H9 (cell line): Measurements from ENCODE around the gene TTC13. TPM values are rescaled to one million over a fixed set of nuclear protein-coding genes. Genes with fewer than 3 reads are reported as not detected.

Source experiments
- DNase-seq: peaks from one replicate; pipeline ENCODE4 v3.0.0-alpha.2; 2017
- H2AFZ ChIP-seq: one replicate; pipeline ENCODE4 v1.6.1; 2013; ENCODE audit warnings: mild to moderate bottlenecking, low read length, control low read depth, moderate library complexity
- H2AK5ac ChIP-seq: 2 replicates; pipeline ENCODE4 v1.6.1; 2013; ENCODE audit warnings: low read length, control low read depth, mixed read lengths; ENCODE audit not compliant: insufficient read length
- H2BK120ac ChIP-seq: one replicate; pipeline ENCODE4 v1.6.1; 2013; ENCODE audit warnings: low read depth, mild to moderate bottlenecking, low read length, control low read depth, inconsistent platforms; ENCODE audit not compliant: poor library complexity, severe bottlenecking
- H2BK12ac ChIP-seq: 2 replicates; pipeline ENCODE4 v1.6.1; 2013; ENCODE audit warnings: low read length, control low read depth, mixed read lengths, low read depth; ENCODE audit not compliant: insufficient read length
- H2BK15ac ChIP-seq: 2 replicates; pipeline ENCODE4 v1.6.1; 2013; ENCODE audit warnings: low read depth, low read length, control low read depth
- H2BK20ac ChIP-seq: one replicate; pipeline ENCODE4 v1.6.1; 2013; ENCODE audit warnings: low read depth, mild to moderate bottlenecking, low read length, control low read depth, inconsistent platforms; ENCODE audit not compliant: poor library complexity, severe bottlenecking
- H2BK5ac ChIP-seq: 2 replicates; pipeline ENCODE4 v1.6.1; 2013; ENCODE audit warnings: low read length, control low read depth, mixed read lengths; ENCODE audit not compliant: insufficient read length
- H3K14ac ChIP-seq: 2 replicates; pipeline ENCODE4 v1.6.1; 2013; ENCODE audit warnings: low read length, control low read depth; ENCODE audit not compliant: insufficient read depth
- H3K18ac ChIP-seq: 2 replicates; pipeline ENCODE4 v1.6.1; 2013; ENCODE audit warnings: low read depth, mild to moderate bottlenecking, mixed read lengths, low read length, control low read depth; ENCODE audit not compliant: insufficient read length
- H3K23ac ChIP-seq: 2 replicates; pipeline ENCODE4 v1.6.1; 2013; ENCODE audit warnings: low read length, control low read depth, mixed read lengths, low read depth; ENCODE audit not compliant: insufficient read length
- H3K23me2 ChIP-seq: 2 replicates; pipeline ENCODE4 v1.6.1; 2013; ENCODE audit warnings: low read depth, mild to moderate bottlenecking, mixed read lengths, low read length, control low read depth; ENCODE audit not compliant: insufficient read length, poor library complexity, severe bottlenecking
- H3K27ac ChIP-seq: 2 replicates; pipeline ENCODE4 v1.5.1; 2013; ENCODE audit warnings: low read length, control low read depth, mixed read lengths, low read depth; ENCODE audit not compliant: insufficient read length
- H3K27me3 ChIP-seq: 2 replicates; pipeline ENCODE4 v1.6.1; 2013; ENCODE audit warnings: low read length, control low read depth, inconsistent platforms; ENCODE audit not compliant: insufficient read depth
- H3K4ac ChIP-seq: 2 replicates; pipeline ENCODE4 v1.6.1; 2013; ENCODE audit warnings: low read depth, mild to moderate bottlenecking, control low read depth, inconsistent platforms, low read length, moderate library complexity
- H3K4me1 ChIP-seq: 2 replicates; pipeline ENCODE4 v1.6.1; 2013; ENCODE audit warnings: low read length, control low read depth, inconsistent platforms; ENCODE audit not compliant: insufficient read depth
- H3K4me2 ChIP-seq: 2 replicates; pipeline ENCODE4 v1.6.1; 2013; ENCODE audit warnings: low read length, control low read depth, mixed read lengths; ENCODE audit not compliant: insufficient read length, insufficient read depth
- H3K56ac ChIP-seq: 2 replicates; pipeline ENCODE4 v1.6.1; 2013; ENCODE audit warnings: low read depth, mild to moderate bottlenecking, mixed read lengths, low read length, control low read depth; ENCODE audit not compliant: insufficient read length
- H3K79me1 ChIP-seq: 2 replicates; pipeline ENCODE4 v1.6.1; 2013; ENCODE audit warnings: low read depth, mild to moderate bottlenecking, moderate library complexity, low read length, control low read depth, inconsistent platforms; ENCODE audit not compliant: insufficient read depth, poor library complexity, severe bottlenecking
- H3K79me2 ChIP-seq: 2 replicates; pipeline ENCODE4 v1.6.1; 2013; ENCODE audit warnings: low read length, control low read depth, inconsistent platforms; ENCODE audit not compliant: insufficient read depth
- H3K9ac ChIP-seq: 2 replicates; pipeline ENCODE4 v1.6.1; 2013; ENCODE audit warnings: low read length, control low read depth, mixed read lengths; ENCODE audit not compliant: insufficient read length; ENCODE audit errors: extremely low read depth
- H3K9me3 ChIP-seq: one replicate; pipeline ENCODE4 v1.6.1; 2013; ENCODE audit warnings: low read depth, low read length, inconsistent platforms; ENCODE audit not compliant: control insufficient read depth
- H3T11ph ChIP-seq: one replicate; pipeline ENCODE4 v1.6.1; 2013; ENCODE audit warnings: mild to moderate bottlenecking, low read length, control low read depth, inconsistent platforms
- H4K20me1 ChIP-seq: one replicate; pipeline ENCODE4 v1.6.1; 2013; ENCODE audit not compliant: control insufficient read depth, insufficient read length, insufficient read depth
- H4K5ac ChIP-seq: 2 replicates; pipeline ENCODE4 v1.6.1; 2013; ENCODE audit warnings: low read depth, mild to moderate bottlenecking, mixed read lengths, low read length, control low read depth; ENCODE audit not compliant: insufficient read length
- H4K8ac ChIP-seq: replicated peaks from 2 replicates; pipeline ENCODE4 v1.6.1; 2013; ENCODE audit warnings: low read length, control low read depth, mixed read lengths, low read depth; ENCODE audit not compliant: insufficient read length
- H4K91ac ChIP-seq: 2 replicates; pipeline ENCODE4 v1.6.1; 2013; ENCODE audit warnings: low read depth, mild to moderate bottlenecking, moderate library complexity, mixed read lengths, low read length, control low read depth; ENCODE audit not compliant: insufficient read length
- H3K27ac Mint-ChIP-seq, 3 experiments: 2 replicates in 2 of 3; 3 replicates in 1 of 3; pipeline ENCODE4 v1.8.0; 2020 to 2021; ENCODE audit warnings: mixed read lengths in 3 of 3, mild to moderate bottlenecking in 1 of 3, moderate library complexity in 1 of 3
- H3K27me3 Mint-ChIP-seq: 2 replicates; pipeline ENCODE4 v1.8.0; 2021; ENCODE audit warnings: low read depth, mild to moderate bottlenecking, moderate library complexity, mixed read lengths
- H3K36me3 Mint-ChIP-seq, 3 experiments: 2 replicates in 2 of 3; 3 replicates in 1 of 3; pipeline ENCODE4 v1.8.0; 2020 to 2021; ENCODE audit warnings: low read depth in 3 of 3, mixed read lengths in 3 of 3; ENCODE audit not compliant: insufficient read depth in 1 of 3
- H3K4me1 Mint-ChIP-seq, 2 experiments: 2 replicates each; pipeline ENCODE4 v1.8.0; 2020; ENCODE audit warnings: mixed read lengths in 2 of 2
- H3K4me3 Mint-ChIP-seq, 2 experiments: 2 replicates in 1 of 2; 3 replicates in 1 of 2; pipeline ENCODE4 v1.8.0; 2020 to 2021; ENCODE audit warnings: mild to moderate bottlenecking in 2 of 2, mixed read lengths in 2 of 2, moderate library complexity in 1 of 2
- H3K9me3 Mint-ChIP-seq, 2 experiments: 2 replicates in 1 of 2; 3 replicates in 1 of 2; pipeline ENCODE4 v1.8.0; 2020; ENCODE audit warnings: mild to moderate bottlenecking in 2 of 2, mixed read lengths in 2 of 2, moderate library complexity in 1 of 2
- CTCF ChIP-seq: fragments of 200-600 bp; sonication (generic); conservative IDR thresholded peaks from 3 replicates; pipeline ENCODE4 v1.8.0; 2021; ENCODE audit warnings: antibody characterized with exemption, mild to moderate bottlenecking
- WGBS: extraction: QIAGEN DNeasy Blood & Tissue Kit; methylation state at CpG from one replicate; pipeline ENCODE4 v1.1.7; 2013; ENCODE audit warnings: missing lambda C conversion rate, low lambda C conversion rate, mixed read lengths; ENCODE audit not compliant: insufficient read length; ENCODE audit errors: extremely low coverage; 5-methylcytosine and 5-hydroxymethylcytosine counted together
- total RNA-seq: library from RNA; stranded (reverse); gene quantifications from 2 replicates; pipeline ENCODE4 v1.2.1, GENCODE V29; 2021

Gene TTC13
- total RNA-seq, 1 experiment from 2014 or later, result 7.6 TPM

- H3K9me3 Mint-ChIP-seq, result no peaks in the 10 kb centered on the region
- H3K9me3 ChIP-seq, result no peaks in the 10 kb centered on the region
- H3K56ac ChIP-seq, result no peak overlapping the region
Measured at GRCh38 chr1:230957580-230957989, 21.1 kb downstream of the TTC13 start.

More at GRCh38 chr1:230957580-230957989, 21.1 kb downstream of the TTC13 start:
- Mint-ChIP-seq H3K4me3 (no peak overlapping the region), H3K27ac (no peak overlapping the region), H3K4me1 (no peaks in the 10 kb centered on the region), H3K36me3 (no peaks in the 10 kb centered on the region; a peak in 2 of 7 replicates), H3K27me3 (peaks cover under 1% of the 10 kb centered on the region; the same call in 1 of the 2 replicates)
- H3K27me3 ChIP-seq, result peaks cover 2% of the 10 kb centered on the region; the same call in 1 of the 2 replicates
- no peak overlapping the region for H2BK12ac ChIP-seq
- no peak overlapping the region for H4K8ac ChIP-seq
- no peak overlapping the region for H4K91ac ChIP-seq
- H3K14ac ChIP-seq, result no peak overlapping the region
- no peak overlapping the region for H2BK20ac ChIP-seq
- H3K9ac ChIP-seq, result no peak overlapping the region
- H2BK5ac ChIP-seq, result no peak overlapping the region
- no peak overlapping the region for H3K4me2 ChIP-seq
- H3K79me1 ChIP-seq, result no peaks in the 10 kb centered on the region
- no peak overlapping the region for H3K18ac ChIP-seq
- H3K23ac ChIP-seq, result no peak overlapping the region
- no peak overlapping the region for H2BK120ac ChIP-seq
- no peak overlapping the region for H3K27ac ChIP-seq
- no peaks in the 10 kb centered on the region for H4K20me1 ChIP-seq
- no CpG with 5 or more reads among the region's 4 CpGs for WGBS
- no peak overlapping the region for H4K5ac ChIP-seq
- H3K23me2 ChIP-seq, result no peaks in the 10 kb centered on the region
- no peak overlapping the region for H3K4ac ChIP-seq
- no peak for DNase-seq
- no peaks in the 10 kb centered on the region for H3K79me2 ChIP-seq
- no peaks in the 10 kb centered on the region for H3K4me1 ChIP-seq
- TF ChIP-seq CTCF, result no peak
- no peak overlapping the region for H2BK15ac ChIP-seq
- no peak overlapping the region for H2AFZ ChIP-seq
- no peak overlapping the region for H2AK5ac ChIP-seq
- H3T11ph ChIP-seq, result no peak overlapping the region
